Osteoblast (primary cell): ENCODE measurements around the gene GCK. TPM values are rescaled to one million over a fixed set of nuclear protein-coding genes. Genes with fewer than 3 reads are reported as not detected.
A peak's percentile ranks its signal among the peaks of the same experiment; 100 is the strongest.

Source experiments
- DNase-seq: peaks from one replicate; pipeline ENCODE4 v3.0.0; 2011; ENCODE audit warnings: low spot score, mixed read lengths; ENCODE audit not compliant: insufficient read length; ENCODE audit errors: missing footprints
- H2AFZ ChIP-seq: 2 replicates; pipeline ENCODE4 v1.6.0; 2011; ENCODE audit warnings: mild to moderate bottlenecking, low read length
- H3K27ac ChIP-seq: 2 replicates; pipeline ENCODE4 v1.5.1; 2011; ENCODE audit warnings: mild to moderate bottlenecking, low read depth, low read length, moderate library complexity
- H3K27me3 ChIP-seq: 2 replicates; pipeline ENCODE4 v1.6.0; 2012; ENCODE audit warnings: mild to moderate bottlenecking, control low read depth, inconsistent platforms, low read length, moderate library complexity; ENCODE audit not compliant: insufficient read depth
- H3K36me3 ChIP-seq: 2 replicates; pipeline ENCODE4 v1.5.1; 2011; ENCODE audit warnings: mild to moderate bottlenecking, low read length, control low read depth, moderate library complexity; ENCODE audit not compliant: insufficient read depth
- H3K4me1 ChIP-seq: 2 replicates; pipeline ENCODE4 v1.5.1; 2011; ENCODE audit warnings: mild to moderate bottlenecking, low read length, control low read depth, moderate library complexity; ENCODE audit not compliant: insufficient read depth
- H3K4me2 ChIP-seq: 2 replicates; pipeline ENCODE4 v1.6.0; 2011; ENCODE audit warnings: mild to moderate bottlenecking, low read length; ENCODE audit not compliant: insufficient read depth
- H3K4me3 ChIP-seq: fragments of 200-600 bp; sonication (generic); 3 replicates; pipeline ENCODE4 v1.5.1; 2012; ENCODE audit warnings: mild to moderate bottlenecking, low read length, inconsistent platforms; ENCODE audit not compliant: insufficient read depth
- H3K79me2 ChIP-seq: 2 replicates; pipeline ENCODE4 v1.6.0; 2012; ENCODE audit warnings: mild to moderate bottlenecking, low read length, control low read depth, inconsistent platforms; ENCODE audit not compliant: insufficient read depth
- H3K9me3 ChIP-seq: 2 replicates; pipeline ENCODE4 v1.5.1; 2011; ENCODE audit warnings: low read depth, low read length, control low read depth
- H4K20me1 ChIP-seq: 2 replicates; pipeline ENCODE4 v1.6.0; 2012; ENCODE audit warnings: mild to moderate bottlenecking, low read length, control low read depth; ENCODE audit not compliant: insufficient read depth
- CTCF ChIP-seq: IDR thresholded peaks from 2 replicates; pipeline ENCODE4 v1.5.1; 2011; ENCODE audit warnings: mild to moderate bottlenecking, low read depth, low read length, moderate library complexity; ENCODE audit errors: extremely low read depth
- total RNA-seq: library from RNA; depleted of rRNA; stranded (reverse); fragments of >200 nt; gene quantifications from 2 replicates; pipeline ENCODE4 v1.2.3, GENCODE V29; 2012

The GCK gene
- total RNA-seq, 1 donor, result not detected

- Histone ChIP-seq H3K9me3 (no peaks in the 10 kb centered on the region), H3K27ac (no peak overlapping the region), H3K27me3 (peaks cover 6% of the 10 kb centered on the region), H4K20me1 (peaks cover 10% of the 10 kb centered on the region), H3K4me3 (no peak overlapping the region), H3K36me3 (no peaks in the 10 kb centered on the region), H3K4me1 (peaks cover 7% of the 10 kb centered on the region), H3K79me2 (peaks cover 19% of the 10 kb centered on the region), H2AFZ (no peak overlapping the region), H3K4me2 (no peak overlapping the region)
- no peak for DNase-seq
- TF ChIP-seq CTCF, result no peak
Observed at GRCh38 chr7:44197474-44197873, 8.2 kb upstream of the GCK start.

- no peaks in the 10 kb centered on the region for H3K9me3 ChIP-seq
- H3K4me3 ChIP-seq, result no peak overlapping the region
- no peaks in the 10 kb centered on the region for H3K36me3 ChIP-seq
- H3K27me3 ChIP-seq, result peaks cover 13% of the 10 kb centered on the region
- DNase-seq, result peak; percentile 90
- H3K27ac ChIP-seq, result no peak overlapping the region
- no peak overlapping the region for H3K4me2 ChIP-seq
- no peaks in the 10 kb centered on the region for H4K20me1 ChIP-seq
- peaks cover 9% of the 10 kb centered on the region for H3K79me2 ChIP-seq
- TF ChIP-seq CTCF, result peak; percentile 88
- H2AFZ ChIP-seq, result no peak overlapping the region
- no peaks in the 10 kb centered on the region for H3K4me1 ChIP-seq
Observed at GRCh38 chr7:44196450-44196872, 7.2 kb upstream of the GCK start.

GRCh38 chr7:44195889-44196288, 6.7 kb upstream of the GCK start:
- Histone ChIP-seq H3K4me3 (no peak overlapping the region), H3K4me1 (no peaks in the 10 kb centered on the region), H3K4me2 (no peak overlapping the region), H3K79me2 (peaks cover 3% of the 10 kb centered on the region), H3K27ac (no peak overlapping the region), H4K20me1 (no peaks in the 10 kb centered on the region), H2AFZ (peak overlapping the region; percentile 13), H3K9me3 (no peaks in the 10 kb centered on the region), H3K27me3 (peaks cover 13% of the 10 kb centered on the region), H3K36me3 (no peaks in the 10 kb centered on the region)
- DNase-seq, result no peak
- no peak for TF ChIP-seq CTCF

- no peak for TF ChIP-seq CTCF
- Histone ChIP-seq H3K79me2 (no peaks in the 10 kb centered on the region), H4K20me1 (no peaks in the 10 kb centered on the region), H3K9me3 (no peaks in the 10 kb centered on the region), H3K27ac (no peak overlapping the region), H3K4me3 (no peak overlapping the region), H2AFZ (no peak overlapping the region), H3K4me2 (no peak overlapping the region), H3K27me3 (peaks cover 15% of the 10 kb centered on the region), H3K4me1 (no peaks in the 10 kb centered on the region), H3K36me3 (no peaks in the 10 kb centered on the region)
- DNase-seq, result no peak
Observed at GRCh38 chr7:44194562-44195145, 5.4 kb upstream of the GCK start.
